GM12873 (cell line): ENCODE results near the gene ST7.

ENCODE experiments used
- CTCF ChIP-seq: IDR thresholded peaks from 2 replicates; pipeline ENCODE4 v1.5.1; 2012; ENCODE audit warnings: low read depth, mild to moderate bottlenecking, moderate library complexity, low read length, control low read depth; ENCODE audit not compliant: insufficient read depth; ENCODE audit errors: missing control alignments

ST7 gene

GRCh38 chr7:117205873-117206272 is 252.6 kb downstream of the ST7 start:
- no peak for TF ChIP-seq CTCF

GRCh38 chr7:117208257-117208656 is 255.0 kb downstream of the ST7 start:
- no peak for TF ChIP-seq CTCF

- no peak for TF ChIP-seq CTCF
Measured at GRCh38 chr7:117210397-117210796, 257.1 kb downstream of the ST7 start.

GRCh38 chr7:117210908-117211307 is 257.6 kb downstream of the ST7 start:
- TF ChIP-seq CTCF: no peak

GRCh38 chr7:117211614-117212013 is 258.3 kb downstream of the ST7 start:
- TF ChIP-seq CTCF: no peak

GRCh38 chr7:117212969-117213877 is 259.9 kb downstream of the ST7 start:
- TF ChIP-seq CTCF: peak; percentile 91

GRCh38 chr7:117216010-117216409 is 262.7 kb downstream of the ST7 start:
- no peak for TF ChIP-seq CTCF
